PC-9 (cell line): ENCODE data around the gene SLC41A3.

ENCODE experiments used
- CTCF ChIP-seq: fragments of 200-600 bp; sonication (generic); conservative IDR thresholded peaks from 2 replicates; pipeline ENCODE4 v1.6.1; 2017; ENCODE audit warnings: mixed run types, antibody characterized with exemption, mild to moderate bottlenecking, moderate library complexity
- EZH2 ChIP-seq: fragments of 200-600 bp; sonication (generic); IDR thresholded peaks from 2 replicates; pipeline ENCODE4 v1.8.0; 2017; ENCODE audit warnings: antibody characterized with exemption, low read depth

DNA sequence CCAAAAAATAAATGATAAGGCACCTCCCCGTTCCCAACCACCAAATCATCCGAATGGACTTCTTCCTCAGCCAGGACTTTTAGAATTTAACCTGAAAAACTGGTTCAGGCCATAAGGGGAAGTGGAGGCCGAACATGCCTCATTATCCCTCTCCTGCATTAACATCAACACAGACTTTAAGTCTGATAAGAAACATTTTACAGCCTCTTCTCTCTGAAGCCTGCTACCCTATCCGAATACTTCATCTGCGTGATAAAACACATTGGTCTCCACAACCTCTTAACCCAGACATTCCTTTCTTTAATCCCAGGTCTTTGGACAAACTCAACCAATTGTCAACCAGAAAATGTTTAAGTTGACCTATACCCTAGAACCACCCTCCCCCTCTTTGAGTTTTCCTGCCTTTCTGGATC is 850 bp upstream of the SLC41A3 start:
- TF ChIP-seq EZH2 (no peak), CTCF (no peak)
